Activated naive CD8-positive, alpha-beta T cell treated with anti-CD3 and anti-CD28 coated beads, Interleukin-2, amount 50 U/mL, for 16 hours (primary cell): ENCODE results near the gene IL3.

Experiments
- DNase-seq: peaks from one replicate; pipeline ENCODE4 v3.0.0-alpha.2; 2020; ENCODE audit warnings: low read depth, low spot score

IL3 gene, protein sequence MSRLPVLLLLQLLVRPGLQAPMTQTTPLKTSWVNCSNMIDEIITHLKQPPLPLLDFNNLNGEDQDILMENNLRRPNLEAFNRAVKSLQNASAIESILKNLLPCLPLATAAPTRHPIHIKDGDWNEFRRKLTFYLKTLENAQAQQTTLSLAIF

DNA sequence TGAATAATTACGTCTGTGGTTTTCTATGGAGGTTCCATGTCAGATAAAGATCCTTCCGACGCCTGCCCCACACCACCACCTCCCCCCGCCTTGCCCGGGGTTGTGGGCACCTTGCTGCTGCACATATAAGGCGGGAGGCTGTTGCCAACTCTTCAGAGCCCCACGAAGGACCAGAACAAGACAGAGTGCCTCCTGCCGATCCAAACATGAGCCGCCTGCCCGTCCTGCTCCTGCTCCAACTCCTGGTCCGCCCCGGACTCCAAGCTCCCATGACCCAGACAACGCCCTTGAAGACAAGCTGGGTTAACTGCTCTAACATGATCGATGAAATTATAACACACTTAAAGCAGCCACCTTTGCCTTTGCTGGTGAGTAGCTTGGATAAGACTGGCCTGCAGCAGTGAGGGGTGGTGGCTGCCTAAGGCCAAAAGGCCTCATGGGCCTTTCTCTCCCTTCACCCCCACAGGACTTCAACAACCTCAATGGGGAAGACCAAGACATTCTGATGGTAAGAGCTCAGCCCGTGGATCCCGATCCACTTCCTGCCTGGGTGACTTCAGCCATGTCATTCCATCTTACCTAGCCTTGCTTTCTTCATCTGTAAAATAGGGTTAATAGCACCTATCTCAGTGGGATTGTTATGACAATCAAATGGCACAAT is at the start of gene IL3:
IL3 (plus strand) TSS at position 155 of the 661 bp plus-strand sequence; CDS start at position 207, 52 bp downstream.
- DNase-seq: no peak

DNA sequence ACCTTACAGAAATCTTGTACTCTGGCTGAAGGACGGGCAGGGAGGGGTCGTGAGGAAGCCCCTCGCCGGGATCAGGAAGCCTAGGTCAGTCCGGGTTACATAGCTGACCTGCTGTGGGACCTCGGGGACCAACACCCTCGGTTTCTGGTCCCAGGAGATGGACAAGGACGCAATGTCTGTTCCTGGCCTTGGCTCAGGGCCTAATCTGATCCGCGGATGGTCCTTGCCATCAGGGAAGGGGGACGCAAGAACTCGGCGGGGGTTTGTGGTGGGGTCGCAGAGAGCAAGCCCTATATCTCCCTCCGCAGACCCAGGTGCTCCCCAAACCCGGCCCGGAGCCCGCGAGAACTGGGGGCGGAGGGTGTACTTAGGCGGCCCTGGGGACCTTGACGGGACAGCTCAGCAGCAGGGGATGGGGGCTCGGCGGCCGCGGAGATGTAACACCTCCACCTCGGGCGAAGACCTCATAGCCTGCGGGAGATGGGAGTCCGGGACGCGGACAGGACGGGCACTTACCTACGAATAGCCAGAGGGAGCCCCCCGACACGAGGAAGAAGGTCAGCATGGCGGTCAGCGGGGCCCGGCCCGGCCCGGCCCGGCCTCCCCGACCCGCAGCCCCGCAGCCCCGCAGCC is 49.4 kb upstream of the IL3 start:
- DNase-seq: no peak

DNA sequence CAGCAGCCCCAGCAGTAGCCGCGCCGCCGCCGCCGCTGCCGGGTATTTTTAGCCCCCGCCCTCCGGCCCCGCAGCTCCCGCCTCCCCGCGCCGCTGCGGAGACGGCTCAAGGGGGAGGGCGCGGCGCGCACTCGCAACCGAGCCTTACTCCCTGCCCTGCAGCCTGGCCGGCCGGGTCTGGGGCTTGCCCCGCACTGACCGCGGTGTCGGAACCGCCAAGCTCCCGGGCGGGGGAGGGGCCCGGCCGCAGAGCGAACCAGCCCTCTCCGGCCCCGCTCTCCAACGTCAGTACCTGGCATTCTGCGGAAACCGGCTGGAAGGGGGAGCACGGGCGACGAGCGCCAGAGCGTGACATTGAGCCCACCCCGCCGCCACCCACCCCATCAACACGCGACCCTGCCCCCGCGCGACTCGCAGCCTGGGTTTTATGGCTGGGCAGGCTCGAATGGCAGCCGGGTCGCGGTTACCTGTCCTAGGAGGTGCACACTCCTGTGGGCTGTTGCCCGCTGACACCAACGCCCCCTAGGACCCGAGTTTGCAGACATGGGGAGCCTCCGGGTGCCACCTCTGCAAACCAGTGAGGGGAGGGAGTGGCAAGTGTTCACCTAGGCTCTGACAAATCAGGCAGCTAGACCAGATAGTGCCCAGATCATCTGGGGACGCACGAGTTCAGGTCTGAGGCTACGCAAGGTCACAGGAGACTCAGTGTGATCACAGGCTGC is 48.7 kb upstream of the IL3 start, which contains the start of gene ACSL6:
ACSL6 (minus strand) TSS at position 37 of the 722 bp plus-strand sequence. CDS start 105 bp downstream, outside the sequence.
- no peak for DNase-seq

DNA sequence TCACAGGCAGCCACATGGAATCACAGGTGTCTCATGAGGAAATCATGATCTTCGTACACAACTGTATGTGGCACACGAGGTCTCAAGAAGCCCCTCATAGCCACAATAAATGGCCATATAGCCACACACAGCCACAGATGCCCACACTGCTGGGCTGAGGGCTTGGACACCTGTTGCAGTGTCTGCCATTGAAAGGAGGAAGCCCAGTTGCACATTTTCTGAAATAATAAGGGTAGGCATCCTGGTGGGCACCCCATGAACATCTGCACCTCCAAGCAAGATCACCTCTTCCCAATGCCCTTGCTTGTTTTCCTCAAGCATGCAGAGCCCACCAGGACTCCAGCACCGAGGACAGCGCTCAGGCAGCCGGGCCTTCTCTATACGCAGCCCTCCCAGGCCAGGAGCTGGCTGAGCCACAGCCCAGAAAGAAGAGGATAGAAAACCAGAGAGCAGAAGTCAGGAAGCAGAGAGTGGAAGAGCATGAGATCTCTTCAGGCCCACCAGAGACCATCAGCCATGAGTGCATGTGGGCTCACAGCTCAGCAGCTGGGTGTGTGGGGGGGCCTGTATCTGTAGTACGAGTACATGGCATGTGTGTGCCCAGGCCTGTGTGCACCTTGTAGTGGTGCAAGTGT is 48.0 kb upstream of the IL3 start:
- no peak for DNase-seq

DNA sequence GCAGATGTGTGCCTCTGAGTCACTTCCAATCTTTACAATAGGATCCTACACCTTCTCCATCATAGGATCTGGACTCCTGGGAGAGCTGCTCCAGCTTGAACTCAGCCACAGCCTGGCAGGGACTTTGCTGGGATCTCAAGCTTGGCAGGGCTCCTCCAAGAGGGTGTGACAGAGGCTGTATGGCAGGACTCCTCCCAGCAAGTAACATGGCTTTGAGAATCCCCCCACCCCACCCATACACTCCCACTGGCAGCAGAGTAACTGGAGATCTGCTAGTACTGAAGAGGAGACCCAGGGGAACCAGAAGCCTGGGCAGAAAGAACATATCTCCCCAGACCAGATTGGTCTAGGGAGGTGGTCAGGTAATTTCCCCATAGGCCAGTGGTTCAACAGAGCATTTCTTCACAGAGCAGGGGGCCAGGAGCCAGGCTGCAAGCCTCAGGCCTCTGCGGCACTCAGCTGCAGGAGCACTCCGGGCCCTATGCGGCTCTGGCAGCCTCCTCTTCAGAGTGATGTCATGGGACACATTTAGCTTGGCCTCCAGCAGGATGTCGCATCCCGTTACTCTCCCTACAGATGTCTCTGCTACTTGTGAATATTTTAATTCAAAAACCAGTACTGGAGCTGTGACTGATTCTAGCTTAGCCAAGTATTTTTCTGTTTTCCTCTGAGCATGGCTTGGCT is 47.3 kb upstream of the IL3 start:
- no peak for DNase-seq

DNA sequence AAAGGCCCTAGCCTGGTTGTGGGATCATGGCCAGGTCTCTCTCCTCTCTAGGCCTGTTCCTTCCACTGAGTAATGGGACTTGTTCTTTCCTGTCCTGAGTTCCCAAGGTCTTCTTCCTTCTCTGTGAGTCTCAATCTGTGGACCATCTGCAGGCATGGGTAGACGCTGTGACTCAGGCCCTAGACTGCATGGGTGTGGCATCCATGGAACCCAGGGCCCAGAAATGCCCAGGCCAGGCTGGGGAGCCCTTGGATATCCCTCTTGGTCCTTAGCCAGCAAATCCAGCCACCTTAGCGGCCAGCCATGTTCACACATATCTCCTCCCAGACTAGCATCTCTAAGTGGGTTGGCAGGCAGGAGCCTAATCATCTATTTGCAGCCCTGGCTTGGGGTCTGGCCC is 46.7 kb upstream of the IL3 start:
- no peak for DNase-seq

DNA sequence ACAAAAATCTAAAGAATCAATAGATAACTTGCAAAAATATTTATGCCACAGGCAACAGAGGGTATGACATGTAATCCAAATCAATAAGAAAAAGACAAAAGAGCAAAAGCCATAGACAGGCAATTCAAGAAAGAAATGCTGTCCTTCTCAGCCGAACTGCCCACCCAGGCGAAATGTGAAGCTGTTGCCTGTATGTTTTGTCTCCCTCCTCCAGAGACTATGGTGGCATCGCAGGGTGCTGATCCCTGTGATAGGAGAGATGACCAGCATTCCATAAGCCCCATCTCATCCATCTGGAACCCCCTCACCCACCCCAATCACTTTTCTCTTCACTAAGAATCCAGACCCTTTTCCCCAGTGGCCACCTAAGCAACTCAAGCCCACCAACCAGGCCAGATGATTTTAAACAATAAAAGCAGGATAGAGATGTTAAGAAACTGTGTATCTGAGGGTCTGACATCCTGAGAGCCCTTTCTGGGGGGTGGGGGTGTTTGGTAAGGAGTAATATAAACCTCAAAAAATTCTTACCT is 43.7 kb upstream of the IL3 start:
- DNase-seq: no peak

DNA sequence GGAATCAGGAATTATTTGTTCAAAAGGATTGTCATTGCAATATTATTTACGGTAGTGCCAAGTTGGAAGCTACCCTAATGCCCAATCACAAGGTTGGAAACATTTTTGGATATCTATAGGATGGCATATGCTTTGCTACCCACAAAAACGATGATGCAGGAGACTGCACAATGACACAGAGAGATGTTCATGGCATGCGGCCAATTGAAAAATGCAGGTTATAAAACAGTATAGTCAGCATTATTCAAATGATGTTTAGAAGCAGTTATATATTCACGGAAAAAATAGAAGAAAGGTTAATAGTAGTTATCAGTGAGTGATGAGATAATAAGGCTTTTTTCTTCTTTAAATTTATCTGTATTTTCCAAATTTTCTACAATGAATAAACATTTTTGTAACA is 43.1 kb upstream of the IL3 start:
- no peak for DNase-seq

DNA sequence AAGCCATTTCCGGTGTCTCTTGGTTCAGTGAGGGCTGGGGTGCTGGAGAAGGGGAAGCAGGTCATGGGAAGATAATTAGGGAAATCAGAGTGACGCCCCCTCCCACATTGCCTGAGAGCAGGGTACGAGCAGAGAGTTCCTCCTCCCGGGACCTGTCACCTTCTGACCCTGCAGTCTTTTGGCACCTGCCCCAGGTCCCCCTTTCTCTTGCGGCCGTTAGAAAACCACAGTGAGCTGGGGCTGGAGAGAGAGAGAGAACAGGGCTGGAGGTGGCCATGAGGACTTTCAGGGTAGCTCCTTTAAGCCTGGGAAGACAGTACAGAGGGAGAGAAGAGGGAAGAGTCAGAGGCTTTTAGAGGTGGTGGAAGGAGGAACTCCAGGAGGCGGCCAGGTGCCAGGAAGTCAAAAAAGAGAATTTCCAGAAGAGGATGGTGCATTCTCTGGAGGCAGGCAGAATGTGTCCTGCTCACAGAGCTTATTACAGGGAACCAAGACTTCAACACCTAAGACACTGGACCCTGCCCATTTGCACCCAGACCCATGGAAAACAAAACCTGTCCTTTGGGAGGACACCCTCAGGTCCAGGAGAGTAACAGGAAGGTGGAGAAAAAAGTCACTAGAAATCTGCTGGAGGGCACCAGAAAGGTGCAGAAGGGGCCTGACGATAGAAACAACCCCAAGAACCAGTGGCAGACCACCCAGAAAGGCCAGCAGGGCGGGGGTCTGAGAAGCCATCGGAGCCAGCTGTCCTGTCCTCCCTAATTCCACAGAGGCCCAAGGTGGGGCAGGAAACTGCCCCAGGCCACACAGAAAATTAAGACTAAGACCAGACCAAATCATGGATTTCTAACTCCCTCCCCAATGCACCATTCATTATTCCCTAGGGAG is 42.5 kb upstream of the IL3 start:
- DNase-seq: no peak

DNA sequence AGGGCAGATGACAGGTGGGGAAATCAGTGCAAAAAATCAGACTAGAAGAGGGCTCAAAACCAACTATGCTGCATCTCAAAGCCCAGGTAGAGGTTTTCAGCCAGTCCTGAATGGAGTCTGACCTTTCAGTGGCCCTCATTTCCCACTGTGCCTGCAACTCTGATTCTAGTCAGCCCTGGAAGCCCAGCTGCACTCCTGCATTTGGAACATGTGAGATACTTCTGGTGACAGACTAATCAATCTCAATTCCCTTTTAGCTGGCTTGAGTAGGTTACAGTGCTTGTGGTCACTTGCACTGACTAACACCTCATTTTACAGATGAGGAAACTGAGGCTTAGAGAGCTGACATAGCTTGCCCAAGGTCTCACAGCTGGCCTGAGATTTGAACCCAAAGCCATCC is 41.1 kb upstream of the IL3 start:
- no peak for DNase-seq

DNA sequence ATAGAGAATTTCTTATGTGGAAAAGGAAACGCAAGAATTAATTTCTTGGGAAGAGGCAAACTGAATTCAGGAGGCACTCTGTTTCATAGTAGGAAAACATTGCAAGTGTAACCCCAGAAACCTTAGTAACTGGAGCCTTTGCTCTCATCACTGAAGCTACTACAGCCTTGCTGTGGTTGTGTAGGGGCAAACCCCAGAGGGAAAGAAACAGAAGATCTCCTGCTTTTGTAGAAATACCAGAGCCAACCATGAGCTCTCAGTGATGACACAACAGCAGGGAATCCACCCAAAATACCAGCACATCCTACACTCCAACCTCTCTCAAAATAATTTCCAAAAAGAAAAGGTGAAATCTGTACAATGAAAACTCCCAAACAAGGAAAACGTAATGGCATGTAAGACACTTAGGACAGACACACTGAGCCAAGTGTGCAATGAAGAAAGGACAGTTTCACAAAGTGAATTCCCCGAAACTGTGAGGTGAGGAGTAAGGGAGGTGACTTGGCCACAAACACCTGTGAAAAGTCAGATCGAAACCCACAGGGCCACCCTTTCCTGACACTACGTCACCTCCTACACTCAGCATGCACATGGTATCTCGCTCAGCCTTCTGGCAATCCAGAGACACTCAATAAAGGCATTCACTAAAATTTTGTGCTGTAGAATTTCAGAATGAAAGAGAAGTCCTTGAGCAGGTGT is 40.4 kb upstream of the IL3 start:
- DNase-seq: peak; percentile 56

DNA sequence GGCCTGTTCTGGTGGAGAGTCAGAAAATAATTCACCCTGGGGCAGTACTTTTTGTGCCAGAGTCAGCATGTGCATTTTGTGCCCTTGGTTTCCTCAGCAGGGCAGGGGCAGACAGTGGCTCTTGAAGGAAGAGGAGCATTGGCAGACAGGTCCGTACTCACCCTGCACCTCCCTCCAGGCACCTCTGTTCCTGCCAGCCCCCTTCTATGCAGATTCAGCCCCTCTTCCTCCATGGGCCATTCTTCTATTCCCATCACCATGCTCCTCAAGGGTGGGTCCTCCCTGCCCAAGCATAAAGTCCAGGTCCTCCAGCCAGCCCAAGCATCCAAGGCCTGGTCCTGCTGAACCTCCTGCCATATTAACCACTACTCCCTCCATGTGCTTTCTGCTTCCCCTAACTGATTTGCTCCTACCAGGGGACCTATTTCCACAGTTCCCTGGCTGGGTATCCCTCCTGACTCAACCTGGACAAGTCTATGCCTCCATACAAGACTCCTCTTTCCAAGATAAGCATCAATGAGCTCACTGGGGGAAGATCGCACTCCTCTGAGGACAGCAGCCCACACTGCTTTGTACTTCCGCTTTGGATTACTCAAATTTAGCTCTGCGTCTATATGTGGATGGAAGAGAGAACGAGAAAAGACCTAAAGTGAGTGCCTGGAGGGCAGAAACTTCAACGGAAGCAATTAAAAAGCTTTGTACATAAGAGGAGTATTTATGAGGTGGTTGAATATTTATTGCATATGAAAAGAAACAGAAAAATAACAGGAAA is 39.7 kb upstream of the IL3 start:
- DNase-seq: no peak

DNA sequence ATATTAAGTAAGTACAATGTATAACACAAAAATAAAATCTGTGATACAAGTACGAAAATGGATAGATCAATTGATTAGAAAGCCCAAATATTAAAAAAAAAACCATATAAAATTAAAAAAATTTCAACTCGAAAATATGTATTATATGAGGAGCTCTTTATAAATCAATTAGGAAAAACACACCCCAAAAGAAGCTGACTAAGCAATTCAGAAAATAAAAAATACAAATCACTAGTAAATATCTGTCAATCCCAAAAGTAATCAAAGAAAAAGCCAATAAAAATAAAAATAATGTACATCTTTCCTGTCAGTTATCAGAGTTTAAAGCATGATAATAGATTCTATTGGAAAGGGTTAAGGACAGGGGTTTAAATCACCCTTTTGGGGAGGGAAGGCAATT is 38.8 kb upstream of the IL3 start:
- no peak for DNase-seq

DNA sequence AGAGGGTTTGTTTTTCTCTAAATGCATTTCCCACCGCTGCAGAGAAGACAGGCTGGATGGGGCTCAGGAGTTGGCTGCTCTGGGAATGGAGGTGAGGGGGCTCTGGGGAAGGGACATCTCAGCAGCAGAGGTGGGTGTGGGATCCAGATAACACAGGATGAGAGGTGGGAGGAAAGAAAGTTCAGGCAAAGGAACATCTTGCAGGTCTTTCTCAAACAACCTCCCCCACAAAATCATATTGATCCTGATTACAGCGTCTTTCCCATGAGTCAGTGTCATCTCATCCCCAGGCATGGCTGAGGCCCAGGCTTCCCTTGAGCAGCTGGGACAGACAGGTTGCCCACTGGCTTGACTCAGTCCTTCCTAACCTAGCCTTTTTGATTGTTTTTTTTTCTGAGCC is 37.7 kb upstream of the IL3 start:
- DNase-seq: no peak

DNA sequence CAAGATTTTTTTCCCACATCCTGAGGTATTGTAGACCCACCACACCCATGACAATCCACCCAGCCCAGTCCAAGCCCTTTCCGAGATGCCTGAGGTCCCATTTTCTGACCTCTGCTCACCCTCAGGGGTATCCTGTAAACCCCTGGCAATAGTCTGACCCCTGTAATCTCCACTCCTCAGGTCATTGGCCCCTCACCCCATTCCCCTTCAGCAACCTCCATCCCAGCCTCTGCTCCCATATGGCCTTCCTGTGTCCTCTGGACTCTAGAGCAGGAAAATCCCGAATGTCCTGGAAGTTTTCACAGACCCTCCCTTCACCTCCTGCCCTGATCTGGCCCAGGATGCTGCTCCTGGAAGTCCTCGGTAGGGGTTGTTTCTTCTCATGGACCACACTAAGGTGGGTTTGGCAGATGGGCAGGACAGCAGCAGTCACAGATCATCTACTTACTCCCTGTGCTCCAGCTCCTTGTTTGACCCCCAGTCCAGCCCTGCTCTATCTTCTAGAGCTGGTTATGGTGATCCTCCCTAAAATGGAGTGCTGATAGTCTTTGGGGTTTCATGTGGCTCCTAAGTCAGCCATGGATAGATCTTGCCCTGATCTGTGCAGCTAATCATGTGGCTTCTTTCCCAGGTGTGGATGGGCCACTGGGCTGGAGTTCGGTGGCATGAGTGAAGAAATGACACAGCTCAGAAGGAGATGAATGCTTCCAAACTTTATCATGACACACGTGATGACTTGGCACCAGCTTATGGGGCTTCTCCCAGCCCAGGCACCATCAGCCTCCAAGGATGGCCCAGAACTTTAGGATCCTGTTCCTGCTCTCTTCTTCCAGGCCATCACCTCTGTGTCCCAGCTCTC is 37.0 kb upstream of the IL3 start:
- DNase-seq: no peak

DNA sequence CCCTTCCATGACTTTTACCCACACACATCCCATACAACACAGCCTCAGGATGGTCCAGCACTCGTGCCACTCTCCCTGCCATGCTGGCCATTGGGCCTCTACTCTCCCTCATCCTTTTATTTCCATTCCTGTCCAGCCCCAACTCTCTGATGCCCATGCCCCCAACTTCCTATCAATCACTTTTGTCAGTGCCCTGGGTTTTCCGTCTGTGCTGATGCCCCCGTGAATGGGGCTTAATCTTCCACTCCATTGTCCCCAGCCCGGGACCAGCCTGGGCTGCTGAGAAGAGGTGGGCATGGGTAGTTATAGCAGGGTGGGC is 36.4 kb upstream of the IL3 start:
- DNase-seq: no peak

DNA sequence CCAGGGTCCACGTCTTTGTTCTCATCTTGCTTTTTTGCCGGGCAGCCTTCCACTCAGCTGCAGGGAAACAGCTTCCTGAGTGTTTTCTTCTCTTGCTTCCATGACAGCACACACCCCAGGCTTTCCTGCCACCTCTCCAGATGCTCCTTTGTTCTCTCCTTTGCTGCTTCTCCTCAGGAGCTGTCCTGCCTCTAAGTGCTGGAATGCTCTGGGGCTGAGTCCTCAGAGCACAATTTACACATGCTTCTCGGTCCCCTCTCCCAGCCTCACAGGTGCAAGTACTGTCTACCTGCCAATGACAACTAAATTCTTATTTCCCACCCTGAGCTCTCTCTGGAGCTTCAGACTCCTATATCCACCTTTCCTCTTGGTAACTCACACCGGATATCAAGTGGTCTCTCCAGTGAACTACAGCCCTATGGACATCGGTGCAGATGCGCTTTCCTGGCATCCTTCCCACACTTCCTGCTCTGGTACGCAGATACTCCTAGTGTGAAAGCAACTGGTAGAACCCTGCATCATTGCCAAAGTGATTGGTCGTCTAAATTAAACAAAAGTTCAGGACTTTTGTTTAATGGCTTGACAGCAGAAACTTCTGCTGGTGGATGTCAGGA is 35.6 kb upstream of the IL3 start:
- DNase-seq: no peak
